HCT116 (cell line): ENCODE results near the gene PLEKHG1. TPM values are rescaled to one million over a fixed set of nuclear protein-coding genes. Genes with fewer than 3 reads are reported as not detected.

Source experiments
- ATAC-seq: fragments of 200-7000 bp; cut with Tn5 transposase; 2 replicates; pipeline ENCODE4 v1.9.1; 2020; ENCODE audit warnings: mild to moderate bottlenecking, moderate library complexity
- BruUV-seq: library from RNA; stranded (reverse); fragments of 400-500 nt; replicated peaks from 2 replicates; lab custom pipeline; 2021; lab: Mats Ljungman, UMichigan
- CTCF ChIA-PET: fragments of 300-600 bp; sonication (Branson Sonifier 250); formaldehyde crosslinking; loops from one replicate; lab custom pipeline; 2021; ENCODE audit warnings: antibody characterized with exemption; lab: Charles Lee
- POLR2A ChIA-PET: fragments of 300-600, 350-600 bp; sonication (Branson Sonifier 250); formaldehyde crosslinking; loops from one replicate; lab custom pipeline; 2021; ENCODE audit warnings: antibody characterized with exemption; lab: Charles Lee
- RAD21 ChIA-PET, 2 experiments: fragments of 300-600 bp; sonication (Branson Sonifier 250); formaldehyde crosslinking; loops; one replicate each; lab custom pipeline; 2023; ENCODE audit warnings: low total read pairs in 2 of 2; ENCODE audit not compliant: uncharacterized antibody in 2 of 2, unreplicated experiment in 2 of 2, low non-redundant PET in 1 of 2; lab: Charles Lee
- DNase-seq: peaks from one replicate; pipeline ENCODE4 v3.0.0-alpha.2; 2010; ENCODE audit warnings: low read depth, low spot score
- H2AFZ ChIP-seq: fragments of 200-600 bp; shearing (Covaris generic), sonication (generic); 2 replicates; pipeline ENCODE4 v1.6.1; 2017; ENCODE audit warnings: low read depth, mixed run types, mixed read lengths, antibody characterized with exemption, low read length; ENCODE audit not compliant: poor library complexity, severe bottlenecking
- H3K27ac ChIP-seq: 2 replicates; pipeline ENCODE4 v1.5.1; 2012; ENCODE audit warnings: low read depth, low read length
- H3K27me3 ChIP-seq: fragments of 200-600 bp; sonication (generic); 2 replicates; pipeline ENCODE4 v1.6.1; 2016; ENCODE audit warnings: mixed run types, low read length, mixed read lengths; ENCODE audit not compliant: insufficient read depth
- H3K36me3 ChIP-seq, 2 experiments: fragments of 200-500 bp in 1 of 2; fragments of 200-600 bp in 1 of 2; sonication (Bioruptor generic) in 1 of 2; sonication (generic) in 1 of 2; 2 replicates each; pipeline versions ENCODE4 v1.5.1 to v1.6.1; 2014 to 2016; ENCODE audit warnings: low read length in 2 of 2, inconsistent platforms in 1 of 2, mixed read lengths in 1 of 2, mixed run types in 1 of 2; ENCODE audit not compliant: insufficient read depth in 2 of 2, control insufficient read depth in 1 of 2
- H3K4me1 ChIP-seq, 2 experiments: fragments of 200-600 bp in 1 of 2; sonication (generic) in 1 of 2; 2 replicates each; pipeline versions ENCODE4 v1.5.1 to v1.6.1; 2012 to 2017; ENCODE audit warnings: low read length in 2 of 2, inconsistent platforms in 1 of 2, mild to moderate bottlenecking in 1 of 2, mixed read lengths in 1 of 2, mixed run types in 1 of 2, moderate library complexity in 1 of 2; ENCODE audit not compliant: insufficient read depth in 2 of 2, control insufficient read depth in 1 of 2
- H3K4me2 ChIP-seq: fragments of 200-600 bp; sonication (generic); 2 replicates; pipeline ENCODE4 v1.6.1; 2017; ENCODE audit warnings: mixed run types, low read length, mixed read lengths
- H3K4me3 ChIP-seq, 2 experiments: fragments of 200-600 bp in 1 of 2; sonication (generic) in 1 of 2; replicated peaks in 1 of 2; 2 replicates each; pipeline ENCODE4 v1.5.1; 2011 to 2016; ENCODE audit warnings: low read length in 2 of 2, control low read depth in 1 of 2, low read depth in 1 of 2, mild to moderate bottlenecking in 1 of 2, mixed read lengths in 1 of 2, mixed run types in 1 of 2
- H3K79me2 ChIP-seq: fragments of 200-600 bp; sonication (generic); 2 replicates; pipeline ENCODE4 v1.6.1; 2017; ENCODE audit warnings: mild to moderate bottlenecking, mixed run types, low read length, moderate library complexity, mixed read lengths; ENCODE audit not compliant: insufficient read depth
- H3K9ac ChIP-seq: fragments of 200-600 bp; sonication (generic); 2 replicates; pipeline ENCODE4 v1.6.1; 2016; ENCODE audit warnings: low read length, mixed read lengths
- H3K9me2 ChIP-seq: fragments of 200-600 bp; sonication (generic), shearing (Covaris generic); 2 replicates; pipeline ENCODE4 v1.6.1; 2017; ENCODE audit warnings: mixed run types, mild to moderate bottlenecking, moderate library complexity; ENCODE audit not compliant: insufficient read depth
- H3K9me3 ChIP-seq, 2 experiments: fragments of 200-500 bp in 1 of 2; fragments of 200-600 bp in 1 of 2; sonication (Bioruptor generic) in 1 of 2; sonication (generic) in 1 of 2; 2 replicates each; pipeline ENCODE4 v1.6.1; 2014 to 2017; ENCODE audit warnings: low read length in 2 of 2, mixed read lengths in 2 of 2, inconsistent platforms in 1 of 2, low read depth in 1 of 2, mild to moderate bottlenecking in 1 of 2, mixed run types in 1 of 2, moderate library complexity in 1 of 2; ENCODE audit not compliant: control insufficient read depth in 1 of 2, insufficient read depth in 1 of 2
- H4K20me1 ChIP-seq: fragments of 200-600 bp; sonication (generic), shearing (Covaris generic); 2 replicates; pipeline ENCODE4 v1.6.1; 2017; ENCODE audit warnings: mixed run types, mild to moderate bottlenecking, moderate library complexity; ENCODE audit not compliant: insufficient read depth
- CBX3 ChIP-seq: IDR thresholded peaks from 2 replicates; pipeline ENCODE4 v1.6.1; 2012; ENCODE audit warnings: low read depth
- ELF1 ChIP-seq: IDR thresholded peaks from 2 replicates; pipeline ENCODE4 v1.6.1; 2012; ENCODE audit warnings: low read depth, borderline replicate concordance
- EZH2 ChIP-seq: fragments of 200-600 bp; sonication (generic); IDR thresholded peaks from 2 replicates; pipeline ENCODE4 v1.6.1; 2017; ENCODE audit warnings: antibody characterized with exemption, mixed run types
- POLR2AphosphoS5 ChIP-seq: IDR thresholded peaks from 2 replicates; pipeline ENCODE4 v1.6.1; 2011; ENCODE audit warnings: mild to moderate bottlenecking, low read depth, low read length, moderate library complexity
- TCF7L2 ChIP-seq: IDR thresholded peaks from 2 replicates; pipeline ENCODE4 v1.7.0; 2011; ENCODE audit warnings: borderline replicate concordance, inconsistent platforms; ENCODE audit not compliant: insufficient read depth, insufficient read length; ENCODE audit errors: extremely low read depth
- ZBTB33 ChIP-seq: IDR thresholded peaks from 2 replicates; pipeline ENCODE4 v1.6.1; 2011; ENCODE audit warnings: mild to moderate bottlenecking, low read length, moderate library complexity; ENCODE audit not compliant: insufficient replicate concordance; ENCODE audit errors: extremely low read depth
- intact Hi-C: fragments of 100-400 bp; cut with micrococcal nuclease; formaldehyde crosslinking; loops from 2 replicates; pipeline ENCODE4 v1.10.0; 2022
- total RNA-seq: library from RNA; stranded (reverse); gene quantifications from one replicate; pipeline ENCODE4 v1.2.1, GENCODE V29; 2021; ENCODE audit not compliant: unreplicated experiment
- TF ChIP-seq, protein P1 (sequence below): IDR thresholded peaks from 2 replicates; pipeline ENCODE4 v1.6.1; 2012
- TF ChIP-seq, protein P2 (sequence below): IDR thresholded peaks from 2 replicates; pipeline ENCODE4 v1.6.1; 2012

The PLEKHG1 gene
- total RNA-seq, 1 experiment from 2014 or later: 10.4 TPM

DNA sequence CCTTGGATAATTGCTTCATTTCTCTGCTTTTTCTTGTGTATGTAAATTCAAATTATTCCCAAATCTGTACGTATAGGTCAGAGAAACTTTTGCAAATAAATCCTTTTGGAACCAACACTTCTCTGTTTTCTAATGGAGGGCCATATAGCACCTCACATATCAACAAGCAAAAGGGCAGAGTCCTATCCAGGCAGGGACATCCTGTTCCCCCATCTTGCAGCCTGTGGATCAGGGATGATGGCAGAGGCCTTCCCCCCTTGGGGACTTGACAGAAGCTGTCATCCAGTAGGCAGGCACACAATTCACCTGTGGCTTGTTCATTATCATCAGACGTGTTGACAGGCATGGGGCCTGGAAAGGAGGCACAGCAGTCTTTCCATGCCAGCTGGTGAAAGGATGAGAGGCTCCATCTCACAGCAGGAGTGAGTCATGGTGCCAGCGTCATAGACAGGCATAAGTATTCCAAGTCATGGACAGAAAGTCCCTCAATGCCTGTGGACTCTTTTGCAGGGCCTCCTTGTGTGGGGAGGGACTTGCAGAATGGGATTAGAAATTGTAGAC is 31.8 kb upstream of the PLEKHG1 start (continued):
- TF ChIP-seq ZBTB33 (no peak), TCF7L2 (no peak), EZH2 (no peak)
- TF ChIP-seq, protein P1, sequence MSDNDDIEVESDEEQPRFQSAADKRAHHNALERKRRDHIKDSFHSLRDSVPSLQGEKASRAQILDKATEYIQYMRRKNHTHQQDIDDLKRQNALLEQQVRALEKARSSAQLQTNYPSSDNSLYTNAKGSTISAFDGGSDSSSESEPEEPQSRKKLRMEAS: no peak

DNA sequence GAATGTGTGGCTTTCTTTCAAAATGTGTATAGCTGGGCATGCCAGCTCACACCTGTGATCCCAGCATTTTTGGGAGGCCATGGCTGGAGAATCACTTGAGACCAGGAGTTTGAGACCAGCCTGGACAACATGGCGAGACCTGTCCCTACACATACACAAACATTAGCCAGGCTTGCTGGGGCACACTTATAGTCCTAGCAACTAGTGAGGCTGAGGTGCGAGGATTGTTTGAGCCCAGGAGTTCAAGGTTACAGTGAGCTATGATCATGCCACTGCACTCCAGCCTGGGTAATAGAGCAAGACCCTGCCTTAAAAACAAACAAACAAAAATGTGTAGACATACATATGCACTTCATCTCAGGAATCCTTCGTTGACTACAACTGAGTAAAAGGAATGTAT is 31.1 kb upstream of the PLEKHG1 start:
- no peaks in the 10 kb centered on the region for H3K9me3 ChIP-seq
- no peak for ATAC-seq
- no peak for DNase-seq
- TF ChIP-seq ELF1 (no peak), TCF7L2 (no peak), POLR2AphosphoS5 (no peak), ZBTB33 (no peak), CBX3 (no peak)
- TF ChIP-seq, protein P2, sequence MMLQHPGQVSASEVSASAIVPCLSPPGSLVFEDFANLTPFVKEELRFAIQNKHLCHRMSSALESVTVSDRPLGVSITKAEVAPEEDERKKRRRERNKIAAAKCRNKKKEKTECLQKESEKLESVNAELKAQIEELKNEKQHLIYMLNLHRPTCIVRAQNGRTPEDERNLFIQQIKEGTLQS: no peak
- no peak overlapping the region for H3K9ac ChIP-seq
- H3K27ac ChIP-seq: no peak overlapping the region
- intact Hi-C loops: no loop called here
- H3K4me3 ChIP-seq: no peak overlapping the region
- no peaks in the 10 kb centered on the region for H4K20me1 ChIP-seq
- H3K4me2 ChIP-seq: no peak overlapping the region
- ChIA-PET POLR2A (no interaction called here), RAD21 (no interaction called here), CTCF (no interaction called here)
- H3K9me2 ChIP-seq: no peaks in the 10 kb centered on the region
- H2AFZ ChIP-seq: no peak overlapping the region
- H3K27me3 ChIP-seq: peaks cover 5% of the 10 kb centered on the region; the same call in 1 of the 2 replicates
- H3K4me1 ChIP-seq: no peaks in the 10 kb centered on the region
- BruUV-seq: no TSS peak
- no peaks in the 10 kb centered on the region for H3K36me3 ChIP-seq
- H3K79me2 ChIP-seq: no peaks in the 10 kb centered on the region
